ENCODE measurements around the gene NXPE1. TPM values are rescaled to one million over a fixed set of nuclear protein-coding genes. Genes with fewer than 3 reads are reported as not detected.

The NXPE1 gene
- total RNA-seq, 2 donors from 2014 or later: not detected

DNA sequence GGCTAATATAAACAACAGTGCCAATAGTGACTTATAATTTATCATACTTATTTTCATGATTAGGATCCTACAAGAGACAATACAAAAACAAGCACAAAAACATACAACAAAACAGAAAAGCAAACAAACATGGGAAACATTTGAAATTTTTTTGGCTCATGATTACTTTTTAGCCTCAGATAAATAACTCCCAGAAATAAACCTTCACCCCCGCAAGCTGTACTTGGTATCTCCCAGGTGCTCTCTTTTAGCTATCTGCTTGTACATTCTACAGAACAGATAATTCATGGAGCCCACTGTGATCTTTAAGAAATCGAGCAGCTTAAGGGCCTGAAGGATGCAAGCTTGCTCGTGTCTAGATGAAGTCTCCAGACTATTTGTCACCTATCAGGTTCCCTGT lies 35.0 kb upstream of the NXPE1 start:
- no peak overlapping the region for H3K27ac Mint-ChIP-seq
- ATAC-seq (no peak), DNase-seq (ENCODE audit: low spot score) (no peak)
- peaks cover 10 to 12% of the 10 kb centered on the region in 2 donors for H3K27me3 Mint-ChIP-seq
- no peak overlapping the region for H3K4me3 Mint-ChIP-seq
- no peaks in the 10 kb centered on the region for H3K36me3 Mint-ChIP-seq
- H3K9me3 Mint-ChIP-seq: no peaks in the 10 kb centered on the region
- H3K4me1 Mint-ChIP-seq (ENCODE audit: low read depth in 2 of 2): no peaks in the 10 kb centered on the region

DNA sequence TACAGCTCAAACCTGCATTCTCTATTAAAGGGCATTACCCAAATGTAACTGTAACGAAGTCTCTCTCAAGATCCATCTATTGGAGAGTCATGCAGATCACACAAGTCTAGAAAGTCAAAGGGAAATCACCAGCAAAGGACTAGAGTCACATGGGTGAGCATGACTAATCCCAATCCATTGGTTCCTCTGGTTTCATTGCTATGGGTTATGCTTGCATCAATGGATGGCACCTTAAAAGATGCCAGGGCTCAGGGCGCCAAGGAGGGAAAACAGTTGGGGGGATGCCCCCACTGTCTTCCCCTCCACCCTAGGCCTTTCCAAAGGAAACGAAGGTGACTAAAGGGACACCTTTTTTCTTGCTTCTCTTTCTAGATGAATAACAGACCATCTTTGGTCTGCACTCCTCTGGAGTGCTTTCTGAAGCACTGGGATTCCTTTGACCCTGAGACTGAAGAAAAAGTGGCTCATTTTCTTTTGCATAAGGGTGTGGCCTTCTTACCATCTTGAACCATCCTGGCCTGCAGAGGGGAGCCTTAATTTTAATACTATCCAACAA lies 27.8 kb upstream of the NXPE1 start:
- DNase-seq (ENCODE audit: low spot score): no peak
- no peak for ATAC-seq
- H3K27ac Mint-ChIP-seq: no peak overlapping the region
- no peaks in the 10 kb centered on the region for H3K4me1 Mint-ChIP-seq (ENCODE audit: low read depth in 2 of 2)
- H3K27me3 Mint-ChIP-seq: peaks cover 2 to 9% of the 10 kb centered on the region in 2 donors
- no peak overlapping the region for H3K4me3 Mint-ChIP-seq
- H3K9me3 Mint-ChIP-seq: peaks cover 27% of the 10 kb centered on the region
- peaks cover 15% of the 10 kb centered on the region for H3K36me3 Mint-ChIP-seq

DNA sequence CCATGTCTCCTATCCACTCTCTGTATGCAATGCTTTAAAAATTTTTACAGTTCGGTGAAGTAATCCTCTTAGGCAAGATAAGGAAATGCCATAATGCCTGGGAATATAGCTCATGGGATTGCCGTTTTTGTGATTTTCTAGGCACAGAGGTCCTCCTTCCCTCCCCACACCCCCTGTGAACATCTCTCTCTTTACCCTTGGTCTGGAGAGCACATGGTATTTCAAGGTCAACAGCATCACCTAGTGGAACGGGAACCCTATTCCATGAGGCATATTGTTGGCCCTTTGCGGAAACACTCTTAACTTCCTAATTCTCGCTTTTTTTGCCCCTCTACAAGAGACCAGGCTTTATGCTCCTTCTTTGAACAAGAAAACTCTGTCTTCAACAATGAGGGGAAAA lies 27.1 kb upstream of the NXPE1 start:
- ATAC-seq (no peak), DNase-seq (ENCODE audit: low spot score) (no peak)
- Mint-ChIP-seq H3K27ac (no peak overlapping the region), H3K27me3 (peaks cover under 1 to 2% of the 10 kb centered on the region in 2 donors), H3K36me3 (peaks cover 15% of the 10 kb centered on the region), H3K9me3 (peaks cover 27% of the 10 kb centered on the region), H3K4me1 (ENCODE audit: low read depth in 2 of 2) (no peaks in the 10 kb centered on the region), H3K4me3 (no peak overlapping the region)

DNA sequence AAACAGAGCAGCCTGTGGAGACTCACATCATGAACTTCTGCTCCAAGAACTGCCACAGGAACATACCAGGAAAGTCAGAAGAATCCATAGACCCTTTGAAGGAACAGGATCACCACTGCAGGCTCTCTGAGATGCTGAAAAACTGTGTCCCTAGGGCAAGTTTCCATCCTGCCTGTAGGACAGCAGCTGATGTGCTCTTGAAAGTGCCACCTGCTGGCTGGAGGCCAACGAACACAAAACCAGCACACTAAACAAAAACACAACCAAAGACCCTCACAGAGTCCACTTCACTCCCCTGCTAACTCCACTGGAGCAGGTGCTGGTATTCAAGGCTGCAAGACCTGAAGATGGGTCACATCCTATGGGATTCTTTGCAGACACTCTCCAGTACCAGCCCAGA lies 12.0 kb upstream of the NXPE1 start:
- Mint-ChIP-seq H3K27me3 (peaks cover 6 to 26% of the 10 kb centered on the region in 2 donors), H3K4me3 (no peak overlapping the region), H3K4me1 (ENCODE audit: low read depth in 2 of 2) (no peaks in the 10 kb centered on the region), H3K36me3 (no peaks in the 10 kb centered on the region), H3K9me3 (no peaks in the 10 kb centered on the region), H3K27ac (no peak overlapping the region)
- ATAC-seq (no peak), DNase-seq (ENCODE audit: low spot score) (no peak)

DNA sequence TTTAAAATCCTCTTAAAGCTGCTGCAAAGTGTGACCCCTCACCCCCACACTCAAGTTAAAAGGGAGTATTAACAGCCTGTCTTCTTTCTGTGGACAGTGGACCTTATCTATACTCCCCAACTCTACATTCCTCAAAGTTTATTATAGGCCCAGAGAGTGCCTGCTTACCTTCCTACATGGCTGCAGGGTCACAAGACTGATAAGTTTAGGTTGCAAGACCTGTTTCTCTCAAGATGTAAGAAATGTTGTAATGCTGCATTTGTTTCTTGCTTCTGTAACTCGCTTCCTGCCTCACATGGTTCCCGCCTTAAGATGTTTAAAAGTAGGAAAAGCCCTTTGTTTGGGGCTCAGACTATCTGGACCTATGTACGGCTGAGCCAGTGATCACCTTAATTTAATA lies 10.1 kb upstream of the NXPE1 start:
- H3K4me1 Mint-ChIP-seq (ENCODE audit: low read depth in 2 of 2): no peaks in the 10 kb centered on the region
- ATAC-seq (no peak), DNase-seq (ENCODE audit: low spot score) (no peak)
- no peaks in the 10 kb centered on the region for H3K36me3 Mint-ChIP-seq
- H3K27ac Mint-ChIP-seq: no peak overlapping the region
- H3K27me3 Mint-ChIP-seq: peaks cover 6 to 36% of the 10 kb centered on the region in 2 donors
- no peaks in the 10 kb centered on the region for H3K9me3 Mint-ChIP-seq
- no peak overlapping the region for H3K4me3 Mint-ChIP-seq

DNA sequence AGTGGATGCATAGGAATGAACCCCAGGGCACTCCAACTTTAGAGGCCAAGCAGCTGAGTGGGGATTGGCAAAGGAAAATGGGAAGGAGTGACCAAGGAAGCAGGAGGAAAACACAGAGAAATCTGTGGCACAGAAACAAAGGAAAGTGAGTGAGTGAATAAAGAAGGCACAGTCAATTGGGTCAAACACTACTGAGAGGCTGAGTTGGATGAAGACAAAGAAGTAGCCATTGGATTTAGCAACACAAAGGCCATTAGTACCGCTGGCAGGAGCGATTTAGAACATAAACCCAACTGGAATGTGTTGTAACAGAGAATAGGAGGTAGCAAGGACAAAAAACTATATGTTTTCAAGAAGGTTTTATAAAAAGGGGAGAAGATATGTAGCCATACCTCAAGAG lies 6.6 kb upstream of the NXPE1 start:
- no peaks in the 10 kb centered on the region for H3K9me3 Mint-ChIP-seq
- ATAC-seq: no peak
- no peaks in the 10 kb centered on the region for H3K4me1 Mint-ChIP-seq (ENCODE audit: low read depth in 2 of 2)
- no peak overlapping the region for H3K4me3 Mint-ChIP-seq
- H3K27ac Mint-ChIP-seq: no peak overlapping the region
- H3K36me3 Mint-ChIP-seq: no peaks in the 10 kb centered on the region
- no peak for DNase-seq (ENCODE audit: low spot score)
- peaks cover 9 to 42% of the 10 kb centered on the region in 2 donors for H3K27me3 Mint-ChIP-seq

DNA sequence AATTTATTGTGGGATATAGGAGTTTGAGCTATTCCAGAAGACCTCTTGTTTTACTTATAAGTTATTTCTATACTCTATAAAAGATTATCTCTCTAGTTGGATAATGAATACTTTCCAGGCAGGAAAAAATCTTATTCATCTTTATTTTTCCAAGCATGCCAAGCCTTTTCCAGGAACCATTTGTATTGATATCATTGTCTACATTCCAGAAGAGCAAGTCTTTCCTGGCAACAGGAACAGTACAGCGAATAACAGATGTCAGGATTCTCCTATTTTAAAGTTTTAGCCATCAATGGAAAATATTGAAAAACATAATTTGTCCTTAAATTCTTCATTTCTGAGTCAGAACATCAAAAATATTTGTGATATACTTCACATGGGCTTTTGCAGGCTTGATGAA lies 5.2 kb upstream of the NXPE1 start:
- ATAC-seq: no peak
- Mint-ChIP-seq H3K27me3 (peaks cover 7 to 47% of the 10 kb centered on the region in 2 donors), H3K4me1 (ENCODE audit: low read depth in 2 of 2) (no peaks in the 10 kb centered on the region), H3K27ac (no peak overlapping the region), H3K9me3 (no peaks in the 10 kb centered on the region), H3K36me3 (no peaks in the 10 kb centered on the region), H3K4me3 (no peak overlapping the region)
- DNase-seq (ENCODE audit: low spot score): no peak

DNA sequence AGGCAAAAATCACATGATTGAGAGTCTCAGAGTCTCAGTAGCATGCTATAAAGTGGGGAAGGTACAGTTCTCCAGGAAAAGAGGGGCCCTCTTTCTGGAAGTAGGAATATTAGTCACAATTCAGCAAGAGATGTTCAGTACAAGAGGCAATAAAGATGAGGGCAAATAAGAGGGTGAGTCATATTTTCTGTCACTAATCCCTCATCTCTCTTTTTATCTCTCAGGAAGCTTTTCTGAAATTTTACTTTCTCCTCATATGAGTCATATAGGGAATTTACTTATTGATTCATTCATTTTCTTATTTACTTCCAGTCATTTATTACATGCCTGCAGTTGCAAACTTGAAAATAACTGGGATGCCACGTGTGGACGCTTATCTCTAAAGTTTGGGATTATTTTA lies 3.4 kb upstream of the NXPE1 start:
- Mint-ChIP-seq H3K27ac (no peak overlapping the region), H3K27me3 (peaks cover 12 to 46% of the 10 kb centered on the region in 2 donors), H3K9me3 (no peaks in the 10 kb centered on the region), H3K4me3 (no peak overlapping the region), H3K36me3 (no peaks in the 10 kb centered on the region), H3K4me1 (ENCODE audit: low read depth in 2 of 2) (no peaks in the 10 kb centered on the region)
- DNase-seq (ENCODE audit: low spot score): no peak
- ATAC-seq: no peak

DNA sequence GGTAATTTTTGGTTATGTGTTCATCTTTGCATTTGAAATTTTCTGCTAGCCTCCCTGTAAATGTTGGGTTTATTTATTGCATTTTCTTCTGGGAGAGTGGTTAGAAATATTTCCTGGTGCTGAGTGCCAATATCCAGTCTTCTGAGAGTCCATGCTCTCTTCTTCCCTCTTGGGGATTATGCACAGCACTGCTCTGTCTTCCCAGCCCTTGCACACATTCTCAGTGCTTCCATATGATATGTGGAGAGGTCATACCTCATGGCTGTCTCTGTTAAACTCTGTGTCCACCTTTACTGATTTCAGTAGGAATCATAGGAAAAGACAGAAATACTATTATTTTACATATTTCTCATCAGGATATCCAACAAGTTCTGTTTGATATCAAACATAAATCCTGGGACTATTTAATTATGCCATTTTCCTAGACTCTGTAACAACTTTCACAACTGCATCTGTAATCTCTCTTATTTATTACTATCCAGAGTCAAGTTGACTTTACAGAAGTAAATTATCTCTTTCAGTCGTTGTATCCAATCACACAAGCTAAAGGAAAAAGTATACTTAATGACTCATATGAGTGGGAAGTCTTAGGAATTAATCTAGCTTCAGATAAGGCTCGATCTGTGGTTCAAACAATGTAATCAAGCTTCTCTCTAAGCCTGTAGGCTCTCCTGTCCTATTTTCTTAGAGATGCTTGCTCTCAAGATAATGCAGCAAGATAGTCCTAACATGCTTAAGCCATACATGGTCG lies 2.7 kb upstream of the NXPE1 start:
- H3K4me1 Mint-ChIP-seq (ENCODE audit: low read depth in 2 of 2): no peaks in the 10 kb centered on the region
- ATAC-seq (no peak), DNase-seq (ENCODE audit: low spot score) (no peak)
- H3K27me3 Mint-ChIP-seq: peaks cover 14 to 46% of the 10 kb centered on the region in 2 donors
- no peak overlapping the region for H3K4me3 Mint-ChIP-seq
- no peaks in the 10 kb centered on the region for H3K36me3 Mint-ChIP-seq
- H3K27ac Mint-ChIP-seq: no peak overlapping the region
- H3K9me3 Mint-ChIP-seq: no peaks in the 10 kb centered on the region

DNA sequence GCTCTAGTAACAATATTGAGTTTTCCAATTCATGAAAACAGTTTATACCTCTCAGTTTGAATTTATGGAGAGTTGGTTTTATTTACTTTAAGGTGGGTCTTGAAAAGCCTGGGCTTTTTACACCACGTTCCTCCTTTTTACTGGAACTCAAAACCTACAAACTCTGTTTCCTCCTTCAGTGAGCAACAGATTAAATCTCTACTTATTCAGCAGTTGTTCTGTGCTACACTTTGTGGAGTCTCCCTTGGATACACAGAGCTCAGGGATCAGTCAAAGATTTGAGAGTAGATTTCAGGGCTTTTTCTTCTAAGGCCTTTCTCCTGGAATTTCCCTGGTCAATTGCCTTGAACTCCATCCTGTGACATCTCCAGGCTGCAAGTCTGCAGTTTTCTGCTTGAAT lies 3.5 kb downstream of the NXPE1 start:
- no peaks in the 10 kb centered on the region for H3K4me1 Mint-ChIP-seq (ENCODE audit: low read depth in 2 of 2)
- DNase-seq (ENCODE audit: low spot score) (no peak), ATAC-seq (no peak)
- no peak overlapping the region for H3K4me3 Mint-ChIP-seq
- H3K27ac Mint-ChIP-seq: no peak overlapping the region
- H3K9me3 Mint-ChIP-seq: no peaks in the 10 kb centered on the region
- H3K27me3 Mint-ChIP-seq: peaks cover 13 to 27% of the 10 kb centered on the region in 2 donors
- no peaks in the 10 kb centered on the region for H3K36me3 Mint-ChIP-seq

DNA sequence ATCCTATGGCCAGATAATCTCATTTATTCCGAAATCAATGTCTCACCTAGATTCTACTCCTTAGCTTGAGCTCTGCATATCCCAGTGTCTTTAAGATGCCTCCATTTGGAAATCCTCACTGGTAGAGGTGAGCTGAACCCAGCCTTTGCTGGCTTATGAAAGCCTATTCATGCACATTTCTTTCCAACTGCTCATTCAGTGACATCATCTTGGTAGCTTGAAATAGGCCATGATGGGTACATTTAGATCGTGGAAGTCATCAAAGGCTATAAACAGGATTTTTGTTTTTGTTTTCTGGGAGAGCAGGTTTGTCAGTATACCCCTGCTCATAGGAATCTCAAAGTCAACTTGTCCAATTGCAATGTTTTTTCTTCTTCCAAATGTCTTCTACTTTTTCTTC lies 6.0 kb downstream of the NXPE1 start:
- Mint-ChIP-seq H3K27me3 (peaks cover 8 to 25% of the 10 kb centered on the region in 2 donors), H3K9me3 (no peaks in the 10 kb centered on the region), H3K4me3 (no peak overlapping the region), H3K36me3 (no peaks in the 10 kb centered on the region), H3K27ac (no peak overlapping the region), H3K4me1 (ENCODE audit: low read depth in 2 of 2) (no peaks in the 10 kb centered on the region)
- no peak for ATAC-seq
- no peak for DNase-seq (ENCODE audit: low spot score)

DNA sequence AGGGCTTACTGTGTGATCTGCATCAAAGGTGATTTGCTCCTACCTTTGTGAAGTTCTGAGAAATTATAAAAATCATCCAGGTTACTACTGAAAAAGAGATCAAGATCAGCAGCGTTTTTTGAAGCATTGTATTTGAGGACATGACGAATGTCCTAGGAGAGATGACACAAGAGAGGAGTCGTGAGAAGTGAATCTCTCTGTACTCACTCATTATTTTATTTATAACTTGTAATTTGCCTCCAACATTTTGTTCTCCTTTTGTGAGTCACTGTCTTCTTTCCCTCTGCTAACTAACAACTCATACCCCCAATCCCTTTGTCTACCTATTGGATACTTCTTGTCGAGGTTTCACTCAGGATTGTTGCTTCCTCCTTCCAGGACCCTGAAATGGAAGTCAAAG lies 8.6 kb downstream of the NXPE1 start:
- Mint-ChIP-seq H3K27me3 (peaks cover 13 to 37% of the 10 kb centered on the region in 2 donors), H3K4me1 (ENCODE audit: low read depth in 2 of 2) (no peaks in the 10 kb centered on the region)
- no peak for DNase-seq (ENCODE audit: low spot score)

DNA sequence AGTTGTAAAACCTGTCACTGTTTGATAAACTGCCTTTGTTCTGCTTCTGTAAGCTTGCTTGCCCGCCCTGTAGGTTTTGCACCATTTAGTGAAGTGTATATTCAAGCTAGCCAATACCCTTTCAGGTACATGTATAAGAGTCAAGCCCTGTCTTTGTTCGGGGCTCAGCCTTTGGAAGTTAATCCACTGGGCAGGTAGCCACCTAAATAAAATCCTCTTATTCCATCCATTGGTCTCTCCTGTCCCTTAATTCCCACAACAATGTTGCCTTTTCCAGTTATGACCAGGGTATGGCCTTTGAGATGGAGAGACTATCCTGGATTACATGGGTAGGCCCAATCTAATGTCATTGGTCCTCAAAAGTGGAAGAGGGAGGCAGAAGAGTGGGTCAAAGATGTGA lies 34.0 kb downstream of the NXPE1 start:
- H3K4me3 Mint-ChIP-seq: no peak overlapping the region
- no peak for ATAC-seq
- no peaks in the 10 kb centered on the region for H3K4me1 Mint-ChIP-seq (ENCODE audit: low read depth in 2 of 2)
- DNase-seq (ENCODE audit: low spot score): no peak
- H3K27ac Mint-ChIP-seq: no peak overlapping the region
- peaks cover 8 to 28% of the 10 kb centered on the region in 2 donors for H3K27me3 Mint-ChIP-seq
- H3K36me3 Mint-ChIP-seq: peaks cover 5% of the 10 kb centered on the region
- peaks cover 13% of the 10 kb centered on the region for H3K9me3 Mint-ChIP-seq

More for the DNA sequence above, 8.6 kb downstream of the NXPE1 start:
- Mint-ChIP-seq H3K36me3 (no peaks in the 10 kb centered on the region), H3K9me3 (no peaks in the 10 kb centered on the region), H3K27ac (no peak overlapping the region), H3K4me3 (no peak overlapping the region)
- ATAC-seq: no peak

DNA sequence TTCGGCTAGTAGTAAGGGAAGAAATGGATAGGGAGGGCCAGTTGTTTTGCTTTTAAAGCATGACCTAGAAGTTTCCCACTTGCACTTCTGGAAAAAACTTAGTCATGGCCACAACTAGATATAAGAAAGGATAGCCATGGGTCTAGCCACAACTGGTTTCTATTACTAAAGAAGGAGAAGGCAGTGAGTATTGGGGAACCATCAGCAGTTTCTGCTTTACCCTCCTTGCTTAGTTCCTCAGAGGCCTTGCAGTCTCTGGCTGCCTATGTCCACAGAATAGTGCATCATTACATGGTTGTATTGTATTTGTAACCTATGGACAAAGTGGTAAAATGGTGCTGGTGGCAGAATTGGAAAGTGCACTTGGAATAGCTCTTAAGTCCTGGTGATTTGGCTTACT lies 35.6 kb downstream of the NXPE1 start:
- ATAC-seq (no peak), DNase-seq (ENCODE audit: low spot score) (no peak)
- H3K4me3 Mint-ChIP-seq: no peak overlapping the region
- H3K4me1 Mint-ChIP-seq (ENCODE audit: low read depth in 2 of 2): no peaks in the 10 kb centered on the region
- peaks cover 14 to 29% of the 10 kb centered on the region in 2 donors for H3K27me3 Mint-ChIP-seq
- peaks cover 5% of the 10 kb centered on the region for H3K36me3 Mint-ChIP-seq
- H3K27ac Mint-ChIP-seq: no peak overlapping the region
- peaks cover 10% of the 10 kb centered on the region for H3K9me3 Mint-ChIP-seq

DNA sequence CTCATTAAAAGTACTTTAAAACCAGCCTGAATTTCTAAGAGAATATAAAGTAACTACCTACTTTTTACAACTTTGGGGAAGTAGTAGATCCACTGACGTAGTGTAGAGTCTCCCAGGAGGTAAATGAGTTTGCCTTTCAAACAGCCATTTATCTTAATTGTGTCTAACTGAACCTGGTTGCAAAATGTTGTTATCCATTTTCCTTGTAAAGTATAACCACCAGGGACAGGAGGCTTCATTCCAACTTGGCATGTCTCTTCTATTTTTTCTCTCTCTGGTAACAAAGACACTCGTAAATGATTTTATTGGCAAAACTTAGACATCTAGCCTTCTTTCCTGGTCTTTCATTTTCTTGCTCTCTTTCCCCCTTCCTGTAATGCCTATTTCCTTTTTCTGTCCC lies 36.9 kb downstream of the NXPE1 start:
- no peak overlapping the region for H3K4me3 Mint-ChIP-seq
- ATAC-seq: no peak

More for the DNA sequence above, 36.9 kb downstream of the NXPE1 start:
- peaks cover 14 to 18% of the 10 kb centered on the region in 2 donors for H3K27me3 Mint-ChIP-seq
- H3K9me3 Mint-ChIP-seq: peaks cover 7% of the 10 kb centered on the region
- H3K27ac Mint-ChIP-seq: no peak overlapping the region
- H3K36me3 Mint-ChIP-seq: peaks cover 5% of the 10 kb centered on the region
- no peak for DNase-seq (ENCODE audit: low spot score)
- no peaks in the 10 kb centered on the region for H3K4me1 Mint-ChIP-seq (ENCODE audit: low read depth in 2 of 2)

Data from natural killer cell treated with Interleukin-12 subunit alpha and Interleukin-12 subunit beta and Interleukin-15 and Interleukin-18, amount 100 ng/mL, for 72 hours (primary cell).